NB4 (cell line): Measurements from ENCODE around the gene NLRP3.

Experiments used
- POLR2A ChIP-seq: IDR thresholded peaks from 2 replicates; pipeline ENCODE4 v1.6.1; 2011; ENCODE audit warnings: mild to moderate bottlenecking; ENCODE audit not compliant: insufficient read length; ENCODE audit errors: extremely low read depth
- TF ChIP-seq, protein P1 (sequence below): IDR thresholded peaks from one replicate; pipeline ENCODE4 v1.5.1; 2012; ENCODE audit warnings: low read depth, low read length

DNA sequence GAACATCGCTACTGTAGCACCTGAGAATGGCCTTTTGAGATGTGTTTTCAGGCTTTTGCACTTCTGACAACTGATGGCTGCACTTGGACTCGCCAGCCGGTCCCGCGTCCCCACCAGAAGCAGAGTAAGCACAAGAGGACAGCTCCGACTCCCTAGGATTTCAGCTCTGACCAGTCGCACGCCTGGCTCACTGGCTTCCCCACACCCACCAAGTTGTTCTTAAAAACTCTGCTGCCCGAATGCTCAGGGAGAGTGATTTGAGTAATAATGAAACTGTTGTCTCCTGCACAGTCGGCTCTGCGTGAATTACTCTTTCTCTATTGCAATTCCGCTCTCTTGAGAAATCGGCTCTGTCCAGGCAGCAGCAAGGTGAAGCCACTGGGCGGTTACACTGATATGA lies 40.2 kb upstream of the NLRP3 start:
- no peak for TF ChIP-seq POLR2A
- TF ChIP-seq, protein P1, sequence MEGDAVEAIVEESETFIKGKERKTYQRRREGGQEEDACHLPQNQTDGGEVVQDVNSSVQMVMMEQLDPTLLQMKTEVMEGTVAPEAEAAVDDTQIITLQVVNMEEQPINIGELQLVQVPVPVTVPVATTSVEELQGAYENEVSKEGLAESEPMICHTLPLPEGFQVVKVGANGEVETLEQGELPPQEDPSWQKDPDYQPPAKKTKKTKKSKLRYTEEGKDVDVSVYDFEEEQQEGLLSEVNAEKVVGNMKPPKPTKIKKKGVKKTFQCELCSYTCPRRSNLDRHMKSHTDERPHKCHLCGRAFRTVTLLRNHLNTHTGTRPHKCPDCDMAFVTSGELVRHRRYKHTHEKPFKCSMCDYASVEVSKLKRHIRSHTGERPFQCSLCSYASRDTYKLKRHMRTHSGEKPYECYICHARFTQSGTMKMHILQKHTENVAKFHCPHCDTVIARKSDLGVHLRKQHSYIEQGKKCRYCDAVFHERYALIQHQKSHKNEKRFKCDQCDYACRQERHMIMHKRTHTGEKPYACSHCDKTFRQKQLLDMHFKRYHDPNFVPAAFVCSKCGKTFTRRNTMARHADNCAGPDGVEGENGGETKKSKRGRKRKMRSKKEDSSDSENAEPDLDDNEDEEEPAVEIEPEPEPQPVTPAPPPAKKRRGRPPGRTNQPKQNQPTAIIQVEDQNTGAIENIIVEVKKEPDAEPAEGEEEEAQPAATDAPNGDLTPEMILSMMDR: no peak
